C4-2B (cell line): ENCODE results near the gene C1QB.

ENCODE experiments used
- ZFX ChIP-seq: fragments of 450-650 bp; IDR thresholded peaks from 2 replicates; pipeline ENCODE4 v1.6.1; 2017
- TF ChIP-seq, protein P1 (sequence below): fragments of 450-650 bp; conservative IDR thresholded peaks from 2 replicates; pipeline ENCODE4 v1.5.1; 2017; ENCODE audit warnings: mild to moderate bottlenecking

- TF ChIP-seq, protein P1, sequence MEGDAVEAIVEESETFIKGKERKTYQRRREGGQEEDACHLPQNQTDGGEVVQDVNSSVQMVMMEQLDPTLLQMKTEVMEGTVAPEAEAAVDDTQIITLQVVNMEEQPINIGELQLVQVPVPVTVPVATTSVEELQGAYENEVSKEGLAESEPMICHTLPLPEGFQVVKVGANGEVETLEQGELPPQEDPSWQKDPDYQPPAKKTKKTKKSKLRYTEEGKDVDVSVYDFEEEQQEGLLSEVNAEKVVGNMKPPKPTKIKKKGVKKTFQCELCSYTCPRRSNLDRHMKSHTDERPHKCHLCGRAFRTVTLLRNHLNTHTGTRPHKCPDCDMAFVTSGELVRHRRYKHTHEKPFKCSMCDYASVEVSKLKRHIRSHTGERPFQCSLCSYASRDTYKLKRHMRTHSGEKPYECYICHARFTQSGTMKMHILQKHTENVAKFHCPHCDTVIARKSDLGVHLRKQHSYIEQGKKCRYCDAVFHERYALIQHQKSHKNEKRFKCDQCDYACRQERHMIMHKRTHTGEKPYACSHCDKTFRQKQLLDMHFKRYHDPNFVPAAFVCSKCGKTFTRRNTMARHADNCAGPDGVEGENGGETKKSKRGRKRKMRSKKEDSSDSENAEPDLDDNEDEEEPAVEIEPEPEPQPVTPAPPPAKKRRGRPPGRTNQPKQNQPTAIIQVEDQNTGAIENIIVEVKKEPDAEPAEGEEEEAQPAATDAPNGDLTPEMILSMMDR = no peak
- TF ChIP-seq ZFX = no peak
Measured at GRCh38 chr1:22661880-22662279, 8.8 kb downstream of the C1QB start.
